ENCODE measurements around the gene SLC6A19.

The SLC6A19 gene

DNA sequence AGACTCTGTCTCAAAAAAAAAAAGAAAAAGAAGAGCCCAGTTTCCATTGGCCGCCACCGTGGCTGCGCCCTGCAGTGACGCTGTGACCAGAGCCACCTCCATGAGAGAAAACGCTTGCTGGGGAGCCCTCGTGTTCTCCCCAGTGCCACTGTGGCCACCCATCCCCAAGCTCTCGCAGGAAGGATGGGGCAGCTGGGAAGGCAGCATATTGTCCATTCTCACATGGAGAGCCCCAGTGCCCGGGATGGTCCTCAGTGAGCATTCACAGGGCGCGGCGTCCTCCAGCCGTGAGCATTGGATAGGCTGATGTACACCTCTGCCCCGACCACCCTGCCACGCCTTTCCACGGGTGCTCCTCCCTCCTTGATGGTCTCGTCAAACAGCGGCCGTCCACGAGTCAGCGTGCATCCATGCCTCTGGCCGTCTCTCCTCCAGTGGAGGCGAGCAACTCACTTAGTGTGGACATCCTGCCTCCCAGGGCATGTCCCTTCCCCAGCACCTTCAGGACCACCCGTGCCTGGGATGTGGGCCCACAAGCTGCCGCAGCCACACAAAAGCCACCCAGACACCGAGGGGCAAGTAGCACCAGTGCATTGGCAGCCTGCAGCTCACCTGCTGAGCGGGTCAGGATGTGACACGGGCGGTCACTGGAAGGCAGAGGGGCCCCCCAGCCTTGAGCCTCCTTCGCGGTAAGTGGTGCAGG, 23.4 kb upstream of the SLC6A19 start:
- in situ Hi-C loops (cut with HindIII; ENCODE audit: low sequenced_read_pairs): no loop called here

DNA sequence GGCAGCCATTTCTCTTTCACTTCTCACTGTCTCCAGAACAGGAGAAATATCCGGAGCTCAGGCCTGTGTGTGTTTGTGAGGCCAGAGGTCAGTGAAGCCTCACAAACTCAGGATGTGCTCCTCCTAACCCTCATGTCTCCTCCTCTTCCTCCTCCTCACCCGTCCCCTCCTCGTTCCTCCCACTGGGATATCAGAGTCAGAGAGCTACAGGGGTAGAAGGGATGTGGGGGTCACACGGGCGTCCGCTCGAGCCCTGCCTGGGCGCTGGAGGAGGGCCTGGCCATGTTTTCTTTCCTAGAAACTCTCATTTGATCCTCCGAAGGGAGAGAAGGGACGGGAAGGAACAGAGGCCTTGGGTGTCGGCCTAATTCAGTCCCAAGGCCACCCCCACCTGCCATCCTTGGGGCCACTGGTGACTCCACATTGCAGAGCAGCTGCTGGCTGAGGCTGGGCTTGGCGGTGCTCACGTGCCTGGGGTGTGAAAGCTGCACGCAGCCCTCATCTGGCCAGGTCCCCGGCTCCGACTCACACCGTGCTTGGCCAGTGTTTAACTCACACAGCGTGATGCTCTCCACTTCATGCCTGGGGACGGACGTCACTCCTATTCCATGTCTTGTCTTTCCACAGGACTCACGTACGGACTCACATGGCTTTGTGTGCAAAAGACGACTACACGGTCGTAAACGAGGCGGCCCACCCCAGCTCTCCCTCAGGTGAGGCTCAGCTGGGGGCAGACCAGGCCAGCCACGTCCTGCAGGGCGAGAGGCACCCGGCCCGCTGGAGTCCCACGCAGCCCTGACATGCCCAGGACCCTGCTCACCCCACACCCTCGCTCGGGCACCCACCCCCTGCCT, 22.6 kb upstream of the SLC6A19 start:
- in situ Hi-C loops (cut with HindIII; ENCODE audit: low sequenced_read_pairs): no loop called here

DNA sequence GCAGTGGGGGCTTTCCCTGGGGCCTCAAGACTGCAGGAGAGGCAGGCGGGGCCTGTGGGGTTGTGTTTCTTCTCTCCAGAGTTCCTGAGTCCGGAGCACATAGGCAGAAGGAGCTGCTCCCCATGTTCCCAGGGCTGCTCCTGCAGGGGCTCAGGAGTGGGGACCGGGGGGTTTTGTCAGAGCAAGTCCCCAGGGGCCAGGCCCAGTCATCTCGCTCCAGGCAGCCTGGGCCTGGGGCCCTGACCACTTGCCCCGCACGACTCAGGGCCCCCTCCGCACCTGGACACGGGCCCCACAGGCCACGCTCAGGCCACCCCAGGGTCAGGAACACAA, 22.0 kb upstream of the SLC6A19 start:
- in situ Hi-C loops (cut with HindIII; ENCODE audit: low sequenced_read_pairs): no loop called here

DNA sequence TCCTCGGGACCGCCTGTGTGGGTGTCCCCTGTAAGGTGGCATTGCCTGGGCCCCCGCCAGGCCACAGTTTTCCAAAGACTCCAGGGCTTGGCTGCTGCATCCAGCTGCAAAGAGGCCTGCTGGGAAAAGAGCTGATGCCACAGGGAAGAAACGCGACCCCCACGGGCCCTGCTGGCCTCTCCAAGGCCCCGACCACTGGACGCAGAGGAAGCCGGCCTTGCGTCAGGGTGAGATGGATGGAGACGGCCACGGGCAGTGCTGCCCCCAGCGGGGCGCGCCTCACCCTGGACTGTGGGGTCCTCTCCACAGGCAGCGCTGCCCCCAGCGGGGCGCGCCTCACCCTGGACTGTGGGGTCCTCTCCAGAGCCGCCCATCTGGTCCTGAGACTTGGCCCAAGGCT, 21.3 kb upstream of the SLC6A19 start:
- in situ Hi-C loops (cut with HindIII; ENCODE audit: low sequenced_read_pairs): no loop called here

GRCh38 chr5:1180841-1181271, 20.5 kb upstream of the SLC6A19 start:
- in situ Hi-C loops (cut with HindIII; ENCODE audit: low sequenced_read_pairs): no loop called here

- in situ Hi-C loops (cut with HindIII; ENCODE audit: low sequenced_read_pairs): no loop called here
These were observed 19.7 kb upstream of the SLC6A19 start for GRCh38 chr5:1181451-1182359.

- in situ Hi-C loops (cut with HindIII; ENCODE audit: low sequenced_read_pairs): no loop called here
These were observed 19.1 kb upstream of the SLC6A19 start for GRCh38 chr5:1182360-1182632.

DNA sequence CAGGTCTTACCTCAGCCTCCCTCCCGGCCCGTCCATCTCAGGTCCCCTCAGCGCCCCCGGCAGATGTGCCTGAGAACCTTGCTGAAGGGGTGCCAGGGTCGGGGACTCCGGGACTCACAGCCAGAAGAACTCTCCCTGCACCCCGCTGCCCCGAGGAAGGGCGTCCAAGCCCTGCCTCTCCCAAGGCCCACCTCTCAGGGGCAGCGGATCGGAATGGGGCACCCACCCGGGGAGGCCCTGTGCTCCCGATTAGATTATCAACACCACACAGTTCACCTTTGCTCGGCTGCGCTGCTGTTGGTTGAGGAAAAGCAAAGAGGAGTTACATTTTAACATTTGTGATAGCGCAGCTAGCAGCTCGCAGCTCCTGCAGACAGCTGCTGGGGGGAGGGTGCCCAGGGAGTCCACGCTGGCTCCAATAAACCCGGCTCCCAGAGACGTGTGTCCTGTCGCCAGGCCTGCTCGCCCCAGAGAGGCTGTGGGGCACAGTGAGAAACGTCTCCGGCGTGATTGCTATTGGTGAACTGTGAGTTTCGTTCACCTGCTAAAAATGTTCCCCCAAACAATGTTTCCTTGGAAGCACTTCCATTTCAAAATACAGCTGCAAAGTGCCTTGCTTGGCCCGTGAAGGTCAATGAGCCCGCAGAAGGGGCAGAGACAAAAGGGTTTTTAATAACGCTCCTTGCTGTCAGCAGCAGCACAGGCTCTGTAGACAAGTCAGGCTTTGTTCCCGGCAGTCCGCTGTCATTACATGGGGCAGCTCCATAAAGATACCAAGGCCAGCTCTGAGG, 18.6 kb upstream of the SLC6A19 start:
- in situ Hi-C loops (cut with HindIII; ENCODE audit: low sequenced_read_pairs): no loop called here

GRCh38 chr5:1183424-1184162, 17.8 kb upstream of the SLC6A19 start:
- in situ Hi-C loops (cut with HindIII; ENCODE audit: low sequenced_read_pairs): no loop called here

- in situ Hi-C loops (cut with HindIII; ENCODE audit: low sequenced_read_pairs): no loop called here
These were observed 17.3 kb upstream of the SLC6A19 start for GRCh38 chr5:1184163-1184470.

DNA sequence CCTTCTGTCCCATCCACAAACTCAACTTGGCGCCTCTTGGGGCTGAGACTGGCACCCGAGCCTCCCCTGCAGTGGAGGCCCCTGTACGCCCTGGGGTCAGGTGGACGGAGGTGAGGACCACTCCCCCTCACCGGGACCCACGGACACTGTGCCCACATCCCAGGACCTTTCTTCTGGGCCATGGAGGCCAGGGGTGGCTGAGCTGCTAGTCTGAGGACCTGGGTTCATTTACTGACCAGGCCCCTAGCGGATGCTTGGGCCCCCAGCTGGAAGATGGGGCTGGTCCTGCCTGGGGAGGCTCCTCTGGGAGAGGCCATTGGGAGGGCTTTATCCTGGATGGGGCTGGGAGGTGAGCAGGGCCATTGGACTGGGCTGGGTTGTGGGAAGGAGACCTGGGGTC, 16.9 kb upstream of the SLC6A19 start:
- in situ Hi-C loops (cut with HindIII; ENCODE audit: low sequenced_read_pairs): no loop called here

DNA sequence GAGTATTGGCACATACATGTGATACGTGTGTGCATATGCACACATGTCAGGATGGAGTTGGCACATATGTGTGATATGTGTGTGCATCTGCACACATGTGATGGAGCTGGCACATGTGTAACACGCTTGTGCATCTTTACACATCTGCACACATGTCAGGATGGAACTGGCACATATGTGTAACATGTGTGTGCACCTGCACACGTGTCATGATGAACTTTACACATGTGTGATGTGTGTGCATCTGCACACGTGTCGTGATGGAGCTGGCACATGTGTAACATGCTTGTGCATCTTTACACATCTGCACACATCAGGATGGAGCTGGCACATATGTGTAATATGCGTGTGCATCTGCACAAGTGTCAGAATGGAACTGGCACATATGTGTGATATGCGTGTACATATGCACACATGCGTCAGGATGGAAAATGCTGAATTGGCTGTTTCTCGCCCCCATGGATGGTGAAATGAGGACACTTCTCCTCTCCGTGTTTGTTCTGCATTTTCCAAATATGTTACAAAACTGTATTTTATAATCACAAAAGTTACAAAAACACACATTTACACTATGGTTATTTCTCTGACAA, 16.3 kb upstream of the SLC6A19 start:
- in situ Hi-C loops (cut with HindIII; ENCODE audit: low sequenced_read_pairs): loop anchor here (5.0 kb wide), 3 partner anchors 33 to 87 kb away; no protein-coding TSS in a partner anchor

GRCh38 chr5:1185629-1186350, 15.6 kb upstream of the SLC6A19 start:
- in situ Hi-C loops (cut with HindIII; ENCODE audit: low sequenced_read_pairs): loop anchor here (5.0 kb wide), 3 partner anchors 33 to 87 kb away; no protein-coding TSS in a partner anchor

DNA sequence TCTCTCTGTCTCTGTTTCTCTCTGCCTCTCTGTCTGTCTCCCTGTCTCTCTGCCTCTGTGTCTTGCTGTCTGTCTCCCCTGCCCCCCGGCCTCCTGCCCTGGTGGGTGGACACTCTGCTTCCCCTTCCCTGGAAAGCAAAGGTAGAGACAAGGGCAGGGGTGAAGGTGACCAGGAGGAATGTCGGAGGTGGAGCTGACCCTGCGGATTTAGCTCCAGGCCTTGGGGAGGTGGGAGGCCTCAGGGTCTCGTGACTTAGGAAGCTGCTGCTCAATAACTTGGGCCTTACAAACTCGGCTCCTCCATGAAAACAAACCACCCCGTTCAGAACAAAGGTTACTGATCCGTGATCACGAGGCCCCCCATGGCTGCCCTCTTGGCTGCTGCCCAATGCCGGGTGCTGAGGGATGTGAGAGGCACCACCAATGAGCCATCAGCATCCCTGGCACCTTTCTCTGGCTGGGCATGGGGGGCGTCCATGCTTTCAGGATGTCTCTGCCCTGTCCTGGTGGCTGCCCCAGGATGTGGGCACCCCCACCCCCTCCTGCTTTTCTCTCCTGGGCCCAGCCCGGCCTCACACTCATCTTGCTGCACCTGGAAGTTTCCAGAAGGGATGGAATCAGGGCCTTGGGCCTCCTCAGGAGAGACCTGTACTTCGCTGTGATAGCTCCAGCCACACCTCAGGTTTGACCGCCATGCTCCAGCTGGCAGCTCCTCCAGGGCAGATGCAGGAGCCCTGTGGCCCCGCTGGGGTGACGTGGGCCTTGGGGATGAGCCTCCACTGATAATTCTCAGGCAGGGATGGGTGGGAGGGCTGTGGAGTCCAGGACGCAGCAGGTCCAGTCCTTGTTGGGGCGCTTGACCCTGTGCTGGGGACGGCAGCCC, 14.8 kb upstream of the SLC6A19 start:
- in situ Hi-C loops (cut with HindIII; ENCODE audit: low sequenced_read_pairs): loop anchor here (5.0 kb wide), 3 partner anchors 34 to 86 kb away; no protein-coding TSS in a partner anchor

GRCh38 chr5:1187234-1187949, 14.0 kb upstream of the SLC6A19 start:
- in situ Hi-C loops (cut with HindIII; ENCODE audit: low sequenced_read_pairs): loop anchor here (5.0 kb wide), 3 partner anchors 35 to 85 kb away; no protein-coding TSS in a partner anchor

- in situ Hi-C loops (cut with HindIII; ENCODE audit: low sequenced_read_pairs): loop anchor here (5.0 kb wide), 3 partner anchors 36 to 84 kb away; no protein-coding TSS in a partner anchor
These were observed 13.5 kb upstream of the SLC6A19 start for GRCh38 chr5:1187950-1188334.

DNA sequence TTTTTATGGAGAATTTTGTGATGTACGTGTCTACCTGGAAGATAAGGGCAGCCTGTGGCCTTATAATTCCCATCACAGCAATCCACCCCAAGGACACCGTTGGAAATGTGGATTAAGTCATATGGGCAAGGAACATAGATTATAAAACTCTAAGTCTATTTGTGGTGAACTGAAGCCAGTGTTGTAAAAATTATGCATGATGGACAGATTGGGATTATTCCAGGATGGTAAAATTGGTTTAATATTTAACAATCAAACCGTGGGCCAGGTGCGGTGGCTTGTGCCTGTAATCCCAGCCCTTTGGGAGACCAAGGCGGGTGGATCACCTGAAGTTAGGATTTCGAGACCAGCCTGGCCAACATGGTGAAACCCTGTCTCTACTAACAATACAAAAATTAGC, 12.9 kb upstream of the SLC6A19 start:
- in situ Hi-C loops (cut with HindIII; ENCODE audit: low sequenced_read_pairs): loop anchor here (5.0 kb wide), 3 partner anchors 36 to 84 kb away; no protein-coding TSS in a partner anchor

All from endothelial cell of hepatic sinusoid (primary cell).